DND-41 (cell line): ENCODE results near the gene APOC4.
A peak's percentile ranks its signal among the peaks of the same experiment; 100 is the strongest.

Experiments
- ATAC-seq: fragments of 200-7000 bp; cut with Tn5 transposase; 3 replicates; pipeline ENCODE4 v1.9.1; 2021; ENCODE audit warnings: low read depth; ENCODE audit not compliant: insufficient read depth
- DNase-seq: peaks from one replicate; pipeline ENCODE4 v3.0.0-alpha.2; 2020
- H2AFZ ChIP-seq: 2 replicates; pipeline ENCODE4 v1.6.0; 2012; ENCODE audit warnings: low read depth, low read length
- H3K27ac ChIP-seq: 2 replicates; pipeline ENCODE4 v1.5.1; 2012; ENCODE audit warnings: low read length, inconsistent platforms
- H3K27me3 ChIP-seq: fragments of 200-600 bp; sonication (generic); 2 replicates; pipeline ENCODE4 v1.6.0; 2012; ENCODE audit warnings: low read length, mild to moderate bottlenecking, inconsistent platforms; ENCODE audit not compliant: insufficient read depth, poor library complexity
- H3K36me3 ChIP-seq: 2 replicates; pipeline ENCODE4 v1.5.1; 2012; ENCODE audit warnings: low read length, inconsistent platforms; ENCODE audit not compliant: insufficient read depth
- H3K4me1 ChIP-seq: 2 replicates; pipeline ENCODE4 v1.5.1; 2012; ENCODE audit warnings: mild to moderate bottlenecking, low read length; ENCODE audit not compliant: insufficient read depth
- H3K4me2 ChIP-seq: 2 replicates; pipeline ENCODE4 v1.6.0; 2012; ENCODE audit warnings: mild to moderate bottlenecking, moderate library complexity, low read length, inconsistent platforms; ENCODE audit not compliant: insufficient read depth
- H3K4me3 ChIP-seq, 2 experiments: fragments of 200-600 bp in 1 of 2; shearing (Covaris generic) in 1 of 2; 2 replicates each; pipeline ENCODE4 v1.5.1; 2012 to 2016; ENCODE audit warnings: inconsistent platforms in 2 of 2, low read length in 2 of 2, mild to moderate bottlenecking in 2 of 2, low read depth in 1 of 2, moderate library complexity in 1 of 2
- H3K79me2 ChIP-seq: 2 replicates; pipeline ENCODE4 v1.6.0; 2012; ENCODE audit warnings: low read length, inconsistent platforms; ENCODE audit not compliant: insufficient read depth
- H3K9ac ChIP-seq: 2 replicates; pipeline ENCODE4 v1.6.0; 2012; ENCODE audit warnings: low read depth, mild to moderate bottlenecking, inconsistent platforms, low read length, moderate library complexity
- H3K9me3 ChIP-seq: 2 replicates; pipeline ENCODE4 v1.5.1; 2012; ENCODE audit warnings: low read length, moderate library complexity, mild to moderate bottlenecking, inconsistent platforms; ENCODE audit not compliant: insufficient read depth, severe bottlenecking
- H4K20me1 ChIP-seq: 2 replicates; pipeline ENCODE4 v1.6.0; 2012; ENCODE audit warnings: low read length; ENCODE audit not compliant: insufficient read depth
- CTCF ChIP-seq: IDR thresholded peaks from 2 replicates; pipeline ENCODE4 v1.5.1; 2012; ENCODE audit warnings: borderline replicate concordance, low read length, moderate library complexity, mild to moderate bottlenecking; ENCODE audit not compliant: poor library complexity, severe bottlenecking; ENCODE audit errors: extremely low read depth
- EZH2 ChIP-seq: IDR thresholded peaks from 3 replicates; pipeline ENCODE4 v1.6.1; 2012; ENCODE audit warnings: borderline replicate concordance, low read depth, mild to moderate bottlenecking, moderate library complexity, low read length, inconsistent platforms; ENCODE audit not compliant: severe bottlenecking

APOC4 gene

GRCh38 chr19:44894052-44894400 is 48.0 kb upstream of the APOC4 start:
- Histone ChIP-seq H3K9me3 (no peaks in the 10 kb centered on the region), H3K4me1 (peaks cover 30% of the 10 kb centered on the region), H3K36me3 (peaks cover 63% of the 10 kb centered on the region), H4K20me1 (peaks cover 51% of the 10 kb centered on the region), H3K27me3 (no peaks in the 10 kb centered on the region), H3K27ac (no peak overlapping the region), H3K79me2 (peaks cover 44% of the 10 kb centered on the region), H3K4me3 (no peak overlapping the region), H3K4me2 (0 out of 2 replicates have a peak overlapping the region, but pooled peaks have one; percentile 98), H2AFZ (no peak overlapping the region), H3K9ac (no peak overlapping the region)
- no peak for TF ChIP-seq EZH2
- no peak for TF ChIP-seq CTCF
- DNase-seq (no peak), ATAC-seq (no peak)

GRCh38 chr19:44894946-44895345 is 47.1 kb upstream of the APOC4 start:
- H3K9ac ChIP-seq: no peak overlapping the region
- H3K79me2 ChIP-seq: peaks cover 44% of the 10 kb centered on the region
- no peak for ATAC-seq

GRCh38 chr19:44897835-44898234 is 44.2 kb upstream of the APOC4 start:
- Histone ChIP-seq H2AFZ (no peak overlapping the region), H3K27me3 (no peaks in the 10 kb centered on the region), H4K20me1 (peaks cover 52% of the 10 kb centered on the region; the same call in 1 of the 2 replicates), H3K4me3 (no peak overlapping the region), H3K9ac (no peak overlapping the region), H3K9me3 (no peaks in the 10 kb centered on the region), H3K4me2 (no peak overlapping the region), H3K79me2 (peaks cover 27% of the 10 kb centered on the region), H3K4me1 (peaks cover 8% of the 10 kb centered on the region), H3K36me3 (peaks cover 83% of the 10 kb centered on the region), H3K27ac (no peak overlapping the region)
- DNase-seq (no peak), ATAC-seq (no peak)
- TF ChIP-seq CTCF: no peak
- no peak for TF ChIP-seq EZH2

More at GRCh38 chr19:44894946-44895345, 47.1 kb upstream of the APOC4 start:
- Histone ChIP-seq H3K27me3 (no peaks in the 10 kb centered on the region), H3K27ac (no peak overlapping the region), H3K4me3 (no peak overlapping the region), H3K9me3 (no peaks in the 10 kb centered on the region), H3K4me1 (peaks cover 25% of the 10 kb centered on the region), H2AFZ (no peak overlapping the region), H3K36me3 (peaks cover 72% of the 10 kb centered on the region), H4K20me1 (peaks cover 52% of the 10 kb centered on the region), H3K4me2 (no peak overlapping the region)
- DNase-seq: no peak
- TF ChIP-seq EZH2 (no peak), CTCF (no peak)
